ENCODE measurements around the gene SOCS2.

DNA sequence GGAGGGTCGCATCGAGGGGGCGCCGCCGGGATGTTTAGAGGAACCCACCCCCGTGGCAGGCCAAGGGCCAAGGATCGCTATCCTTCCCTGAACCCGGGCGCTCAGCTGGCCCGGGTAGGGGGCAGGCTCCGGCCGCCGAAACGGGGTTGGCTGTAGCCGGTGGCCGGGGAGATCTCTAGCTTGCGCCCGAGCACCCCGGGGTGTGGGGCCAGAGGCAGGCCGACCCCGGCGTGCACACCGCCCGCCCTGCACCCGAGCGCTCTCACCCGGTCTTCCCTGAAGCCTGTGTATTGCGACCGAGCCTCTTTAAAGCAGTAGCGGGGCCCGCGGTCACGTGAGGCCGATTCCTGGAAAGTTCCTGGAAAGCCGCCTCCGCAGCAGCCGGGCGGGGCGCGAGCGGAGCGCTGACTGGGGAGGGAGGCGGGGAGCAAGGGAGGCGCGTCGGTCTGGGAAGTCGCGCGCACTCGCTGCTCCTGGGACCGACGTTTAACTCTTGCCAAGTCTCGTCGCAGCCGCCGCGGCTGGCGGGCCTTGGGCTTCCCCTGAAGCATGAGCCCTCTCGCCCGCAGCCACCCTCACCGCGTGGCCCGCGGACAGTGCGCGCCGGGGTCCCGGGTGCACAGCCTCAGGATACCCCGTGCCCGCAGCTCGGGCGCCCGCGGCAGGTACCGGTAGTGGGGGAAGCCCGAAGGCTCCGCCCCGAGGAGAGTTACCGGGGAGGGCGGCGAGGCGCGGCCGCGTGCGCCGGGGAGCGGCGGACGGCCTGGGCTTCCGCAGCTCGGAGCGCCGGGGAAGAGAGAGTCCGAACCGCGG, 1.7 kb upstream of the SOCS2 start:
- TF ChIP-seq CTCF (IDR thresholded peaks at IDR 0.05) (no peak), POLR2A (IDR thresholded peaks at IDR 0.05; ENCODE audit: low read depth) (peak; percentile 7)
